GM10266 (cell line): ENCODE data around the gene TMEM120B.

Experiments
- DNase-seq: peaks from one replicate; pipeline ENCODE4 v3.0.0; 2012; ENCODE audit errors: extremely low spot score
- TF ChIP-seq, protein P1 (sequence below): IDR thresholded peaks from 2 replicates; pipeline ENCODE4 v1.5.1; 2012; ENCODE audit warnings: mild to moderate bottlenecking, low read depth; ENCODE audit not compliant: control insufficient read depth, insufficient read depth; ENCODE audit errors: missing control alignments

TMEM120B gene

GRCh38 chr12:121720762-121721161, 8.2 kb downstream of the TMEM120B start:
- DNase-seq, result no peak
- TF ChIP-seq, protein P1, sequence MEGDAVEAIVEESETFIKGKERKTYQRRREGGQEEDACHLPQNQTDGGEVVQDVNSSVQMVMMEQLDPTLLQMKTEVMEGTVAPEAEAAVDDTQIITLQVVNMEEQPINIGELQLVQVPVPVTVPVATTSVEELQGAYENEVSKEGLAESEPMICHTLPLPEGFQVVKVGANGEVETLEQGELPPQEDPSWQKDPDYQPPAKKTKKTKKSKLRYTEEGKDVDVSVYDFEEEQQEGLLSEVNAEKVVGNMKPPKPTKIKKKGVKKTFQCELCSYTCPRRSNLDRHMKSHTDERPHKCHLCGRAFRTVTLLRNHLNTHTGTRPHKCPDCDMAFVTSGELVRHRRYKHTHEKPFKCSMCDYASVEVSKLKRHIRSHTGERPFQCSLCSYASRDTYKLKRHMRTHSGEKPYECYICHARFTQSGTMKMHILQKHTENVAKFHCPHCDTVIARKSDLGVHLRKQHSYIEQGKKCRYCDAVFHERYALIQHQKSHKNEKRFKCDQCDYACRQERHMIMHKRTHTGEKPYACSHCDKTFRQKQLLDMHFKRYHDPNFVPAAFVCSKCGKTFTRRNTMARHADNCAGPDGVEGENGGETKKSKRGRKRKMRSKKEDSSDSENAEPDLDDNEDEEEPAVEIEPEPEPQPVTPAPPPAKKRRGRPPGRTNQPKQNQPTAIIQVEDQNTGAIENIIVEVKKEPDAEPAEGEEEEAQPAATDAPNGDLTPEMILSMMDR, result no peak

GRCh38 chr12:121722511-121722910, 10.0 kb downstream of the TMEM120B start:
- TF ChIP-seq, protein P1, result no peak

GRCh38 chr12:121723200-121723599, 10.6 kb downstream of the TMEM120B start:
- no peak for DNase-seq
- TF ChIP-seq, protein P1, result no peak

More at GRCh38 chr12:121722511-121722910, 10.0 kb downstream of the TMEM120B start:
- no peak for DNase-seq

DNA sequence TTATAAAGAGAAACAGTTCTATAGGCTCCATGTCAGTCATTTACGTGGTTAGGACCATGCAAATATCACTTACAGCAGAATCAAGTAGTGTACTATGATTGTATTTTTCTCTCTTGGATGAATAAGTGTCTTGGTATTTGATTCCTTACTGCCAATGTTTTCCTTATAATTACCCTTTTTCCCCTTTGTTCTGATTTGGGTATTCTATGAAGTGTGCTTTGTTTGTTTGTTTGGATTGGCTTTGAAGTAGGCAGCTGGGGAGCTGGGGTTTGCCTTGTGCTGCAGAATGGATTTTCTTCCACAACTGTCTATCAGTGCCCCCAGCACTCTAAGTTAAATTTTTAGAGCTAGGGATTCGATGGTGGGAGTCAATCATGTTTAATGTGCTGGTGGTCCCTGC, 12.4 kb downstream of the TMEM120B start:
- no peak for DNase-seq
- TF ChIP-seq, protein P1, result no peak

- DNase-seq, result no peak
- TF ChIP-seq, protein P1, result no peak
Observed at GRCh38 chr12:121725423-121725822, 12.9 kb downstream of the TMEM120B start.

DNA sequence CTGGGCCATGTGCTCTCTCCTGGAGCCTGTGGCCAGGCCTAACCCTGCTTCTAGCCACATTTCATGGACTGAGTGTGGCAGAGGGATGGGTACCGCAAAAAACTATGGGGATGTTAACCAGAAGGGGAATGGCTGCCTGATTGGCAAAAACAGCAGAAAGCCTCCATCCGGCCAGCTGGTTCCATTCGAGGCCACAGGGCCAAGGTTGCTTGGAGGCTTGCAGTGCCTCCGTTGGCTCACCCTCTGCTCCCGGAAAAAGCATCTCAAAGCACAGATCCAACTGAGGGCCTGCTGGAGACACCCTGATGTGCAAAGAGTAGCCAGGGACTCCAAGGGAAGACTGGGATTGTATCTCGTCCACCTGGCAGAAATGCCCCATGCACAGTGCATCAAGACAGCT, 16.5 kb downstream of the TMEM120B start:
- TF ChIP-seq, protein P1, result no peak
- no peak for DNase-seq

GRCh38 chr12:121731473-121731872, 18.9 kb downstream of the TMEM120B start:
- DNase-seq, result no peak

More at GRCh38 chr12:121731473-121731872, 18.9 kb downstream of the TMEM120B start:
- TF ChIP-seq, protein P1, result no peak
